Ectodermal cell (in vitro differentiated cells): ENCODE data around the gene GNB1.

Source experiments
- H3K27ac ChIP-seq: 2 replicates; pipeline ENCODE4 v1.7.0; 2013; ENCODE audit warnings: mild to moderate bottlenecking, low read depth, low read length; ENCODE audit not compliant: insufficient read depth, poor library complexity, severe bottlenecking
- H3K27me3 ChIP-seq: 2 replicates; pipeline ENCODE4 v1.7.0; 2013; ENCODE audit warnings: mild to moderate bottlenecking, low read length; ENCODE audit not compliant: insufficient read depth, control insufficient read depth, poor library complexity, severe bottlenecking
- H3K36me3 ChIP-seq: one replicate; pipeline ENCODE4 v1.7.0; 2013; ENCODE audit warnings: low read length; ENCODE audit not compliant: control insufficient read depth, insufficient read depth
- H3K4me1 ChIP-seq: one replicate; pipeline ENCODE4 v1.7.0; 2013; ENCODE audit warnings: low read length; ENCODE audit not compliant: control insufficient read depth, insufficient read depth
- H3K4me3 ChIP-seq: 2 replicates; pipeline ENCODE4 v1.7.0; 2013; ENCODE audit warnings: low read depth, low read length, control low read depth; ENCODE audit not compliant: insufficient read depth
- H3K9me3 ChIP-seq: 2 replicates; pipeline ENCODE4 v1.7.0; 2013; ENCODE audit warnings: mild to moderate bottlenecking, low read length, moderate library complexity; ENCODE audit not compliant: control insufficient read depth
- WGBS, 2 experiments: methylation state at CpG; one replicate each; pipeline ENCODE4 v1.1.7; 2013; ENCODE audit warnings: missing lambda C conversion rate in 2 of 2; 5-methylcytosine and 5-hydroxymethylcytosine counted together

Gene GNB1

GRCh38 chr1:1922702-1922955 is 31.7 kb upstream of the GNB1 start:
- no peaks in the 10 kb centered on the region for H3K36me3 ChIP-seq
- no peaks in the 10 kb centered on the region for H3K9me3 ChIP-seq
- H3K4me3 ChIP-seq = no peak overlapping the region
- 91 to 95% methylated on average over 6 of the region's 6 CpGs for WGBS, 2 experiments
- peaks cover 16% of the 10 kb centered on the region for H3K4me1 ChIP-seq
- H3K27me3 ChIP-seq = peaks cover 13% of the 10 kb centered on the region
- H3K27ac ChIP-seq = no peak overlapping the region

- Histone ChIP-seq H3K4me1 (peaks cover 16% of the 10 kb centered on the region), H3K27ac (no peak overlapping the region), H3K36me3 (no peaks in the 10 kb centered on the region), H3K9me3 (no peaks in the 10 kb centered on the region), H3K27me3 (peaks cover 13% of the 10 kb centered on the region), H3K4me3 (no peak overlapping the region)
- 94% methylated on average over 16 of the region's 16 CpGs for WGBS, 2 experiments
Measured at GRCh38 chr1:1921901-1922701, 31.2 kb upstream of the GNB1 start.

- 92 to 93% methylated on average over 6 of the region's 6 CpGs for WGBS, 2 experiments
- H3K4me1 ChIP-seq = peaks cover 16% of the 10 kb centered on the region
- no peak overlapping the region for H3K27ac ChIP-seq
- H3K9me3 ChIP-seq = no peaks in the 10 kb centered on the region
- no peaks in the 10 kb centered on the region for H3K36me3 ChIP-seq
- no peak overlapping the region for H3K4me3 ChIP-seq
- peaks cover 13% of the 10 kb centered on the region for H3K27me3 ChIP-seq
Measured at GRCh38 chr1:1921459-1921862, 30.6 kb upstream of the GNB1 start.

GRCh38 chr1:1920608-1921458 is 29.9 kb upstream of the GNB1 start:
- H3K4me1 ChIP-seq = peaks cover 16% of the 10 kb centered on the region
- no peaks in the 10 kb centered on the region for H3K9me3 ChIP-seq
- no peaks in the 10 kb centered on the region for H3K36me3 ChIP-seq
- H3K4me3 ChIP-seq = no peak overlapping the region
- no peak overlapping the region for H3K27ac ChIP-seq
- WGBS, 2 experiments = 92 to 93% methylated on average over 27 of the region's 27 CpGs
- peaks cover 13% of the 10 kb centered on the region for H3K27me3 ChIP-seq

- whole genome bisulfite sequencing, 2 experiments = 88 to 89% methylated on average over 6 of the region's 6 CpGs
Measured at GRCh38 chr1:1920057-1920607, 29.2 kb upstream of the GNB1 start.

GRCh38 chr1:1919304-1920056 is 28.6 kb upstream of the GNB1 start:
- Histone ChIP-seq H3K9me3 (no peaks in the 10 kb centered on the region), H3K4me3 (peak overlapping the region; percentile 58), H3K36me3 (no peaks in the 10 kb centered on the region), H3K4me1 (peaks cover 16% of the 10 kb centered on the region), H3K27ac (no peak overlapping the region), H3K27me3 (peaks cover 13% of the 10 kb centered on the region)
- WGBS, 2 experiments = 9 to 10% methylated on average over 62 of the region's 62 CpGs

More at GRCh38 chr1:1920057-1920607, 29.2 kb upstream of the GNB1 start:
- H3K4me3 ChIP-seq = peak overlapping the region; percentile 16
- peaks cover 16% of the 10 kb centered on the region for H3K4me1 ChIP-seq
- H3K36me3 ChIP-seq = no peaks in the 10 kb centered on the region
- H3K27me3 ChIP-seq = peaks cover 13% of the 10 kb centered on the region
- H3K9me3 ChIP-seq = no peaks in the 10 kb centered on the region
- H3K27ac ChIP-seq = no peak overlapping the region

GRCh38 chr1:1918901-1919303 is 28.0 kb upstream of the GNB1 start, which contains the start of gene TMEM52:
Gene TMEM52 (minus strand): TSS chr1:1919279. CDS start chr1:1919265, 14 bp downstream.
- no peak within 1 kb of the TSS for H3K27ac ChIP-seq
- no peaks in the 10 kb centered on the region for H3K36me3 ChIP-seq
- H3K9me3 ChIP-seq = no peaks in the 10 kb centered on the region
- peaks cover 13% of the 10 kb centered on the region for H3K27me3 ChIP-seq
- peaks cover 16% of the 10 kb centered on the region for H3K4me1 ChIP-seq
- WGBS, 2 experiments = 0% methylated on average over 44 of the region's 44 CpGs
- peak within 1 kb of the TSS; percentile 58 for H3K4me3 ChIP-seq

GRCh38 chr1:1917995-1918900 is 27.4 kb upstream of the GNB1 start:
- H3K9me3 ChIP-seq = no peaks in the 10 kb centered on the region
- peaks cover 13% of the 10 kb centered on the region for H3K27me3 ChIP-seq
- no peak overlapping the region for H3K27ac ChIP-seq
- WGBS, 2 experiments = 44 to 45% methylated on average over 46 of the region's 46 CpGs
- H3K36me3 ChIP-seq = no peaks in the 10 kb centered on the region
- peak overlapping the region; percentile 58 for H3K4me3 ChIP-seq
- peaks cover 12% of the 10 kb centered on the region for H3K4me1 ChIP-seq

- 95% methylated on average over 14 of the region's 14 CpGs for WGBS, 2 experiments
- Histone ChIP-seq H3K36me3 (no peaks in the 10 kb centered on the region), H3K9me3 (no peaks in the 10 kb centered on the region), H3K4me1 (peaks cover 7% of the 10 kb centered on the region), H3K27ac (no peak overlapping the region), H3K27me3 (peaks cover 13% of the 10 kb centered on the region), H3K4me3 (no peak overlapping the region)
Measured at GRCh38 chr1:1917304-1917976, 26.6 kb upstream of the GNB1 start.
